HepG2 (cell line): ENCODE data around the gene INO80E. TPM values are rescaled to one million over a fixed set of nuclear protein-coding genes. Genes with fewer than 3 reads are reported as not detected.
A peak's percentile ranks its signal among the peaks of the same experiment; 100 is the strongest.

Experiments
- ARNTL ChIP-seq: sonication (generic); formaldehyde crosslinking; IDR thresholded peaks from 2 replicates; pipeline ENCODE4 v1.4.0; 2020; ENCODE audit warnings: mild to moderate bottlenecking, missing genetic modification reagents
- CHD2 ChIP-seq: IDR thresholded peaks from 2 replicates; pipeline ENCODE4 v1.6.1; 2011; ENCODE audit warnings: low read depth, low read length, improper control_type of control experiment
- FOSL1 ChIP-seq: sonication (generic); formaldehyde crosslinking; IDR thresholded peaks from 2 replicates; pipeline ENCODE4 v1.9.0; 2021; ENCODE audit warnings: missing genetic modification reagents, borderline replicate concordance
- KAT2B ChIP-seq: fragments of 150-350 bp; IDR thresholded peaks from 2 replicates; pipeline ENCODE4 v1.6.1; 2014; ENCODE audit warnings: low read depth, low read length, borderline replicate concordance
- ONECUT2 ChIP-seq: sonication (generic); formaldehyde crosslinking; IDR thresholded peaks from 2 replicates; pipeline ENCODE4 v1.4.0; 2020; ENCODE audit warnings: missing genetic modification reagents
- PITX1 ChIP-seq: sonication (generic); formaldehyde crosslinking; IDR thresholded peaks from 2 replicates; pipeline ENCODE4 v1.5.1; 2020; ENCODE audit warnings: mild to moderate bottlenecking, missing genetic modification reagents
- SATB2 ChIP-seq: sonication (generic); formaldehyde crosslinking; IDR thresholded peaks from 2 replicates; pipeline ENCODE4 v1.5.0; 2020; ENCODE audit warnings: missing genetic modification reagents
- ZFP41 ChIP-seq: sonication (generic); formaldehyde crosslinking; IDR thresholded peaks from 2 replicates; pipeline ENCODE4 v1.4.0; 2020; ENCODE audit warnings: mild to moderate bottlenecking, missing genetic modification reagents, borderline replicate concordance
- ZNF33A ChIP-seq: sonication (generic); formaldehyde crosslinking; IDR thresholded peaks from 2 replicates; pipeline ENCODE4 v1.5.1; 2020; ENCODE audit warnings: missing genetic modification reagents, mild to moderate bottlenecking, moderate library complexity, borderline replicate concordance
- ZNF446 ChIP-seq: sonication (generic); formaldehyde crosslinking; IDR thresholded peaks from 2 replicates; pipeline ENCODE4 v1.5.0; 2020; ENCODE audit warnings: mild to moderate bottlenecking, missing genetic modification reagents
- ZNF562 ChIP-seq: sonication (generic); formaldehyde crosslinking; IDR thresholded peaks from 2 replicates; pipeline ENCODE4 v1.8.0; 2022; ENCODE audit warnings: missing genetic modification reagents, borderline replicate concordance
- ZNF780A ChIP-seq: sonication (generic); formaldehyde crosslinking; IDR thresholded peaks from 2 replicates; pipeline ENCODE4 v1.8.0; 2022; ENCODE audit warnings: mild to moderate bottlenecking, missing genetic modification reagents, moderate library complexity
- ZSCAN12 ChIP-seq: sonication (generic); formaldehyde crosslinking; IDR thresholded peaks from 2 replicates; pipeline ENCODE4 v1.9.0; 2021; ENCODE audit warnings: mild to moderate bottlenecking, missing genetic modification reagents
- ZSCAN30 ChIP-seq: sonication (generic); formaldehyde crosslinking; IDR thresholded peaks from 2 replicates; pipeline ENCODE4 v1.5.0; 2020; ENCODE audit warnings: mild to moderate bottlenecking, missing genetic modification reagents
- polyA plus RNA-seq, 8 experiments: library from polyadenylated mRNA; depleted of rRNA in 3 of 8; stranded (reverse) in 7 of 8; unstranded in 1 of 8; fragments of >200 nt; fragmentation: Illumina TruSeq in 4 of 8; extraction: Trizol in 4 of 8; gene quantifications; 2 replicates each; pipeline versions ENCODE4 v1.2.1 to v1.2.3, GENCODE V29; 2011 to 2016; ENCODE audit warnings: low read depth in 4 of 8, missing spikeins in 1 of 8, mixed read lengths in 1 of 8; ENCODE audit not compliant: insufficient read depth in 1 of 8
- total RNA-seq, 5 experiments: library from RNA; depleted of rRNA; stranded (reverse); fragments of >200 nt; fragmentation: Illumina TruSeq; extraction: Trizol; gene quantifications; 2 replicates each; pipeline ENCODE4 v1.2.3, GENCODE V29; 2016; ENCODE audit warnings: low read depth in 1 of 5
- TF ChIP-seq, protein P1 (sequence below): fragments of 450-650 bp; IDR thresholded peaks from 2 replicates; pipeline ENCODE4 v1.6.1; 2017; ENCODE audit warnings: mild to moderate bottlenecking
- TF ChIP-seq, protein P2 (sequence below): sonication (generic); formaldehyde crosslinking; conservative IDR thresholded peaks from 2 replicates; pipeline ENCODE4 v1.4.0; 2020; ENCODE audit warnings: missing genetic modification reagents
- TF ChIP-seq, protein P3 (sequence below): IDR thresholded peaks from 2 replicates; pipeline ENCODE4 v1.6.1; 2016; ENCODE audit warnings: low read depth, missing genetic modification reagents, missing compliant biosample characterization
- TF ChIP-seq, protein P4 (sequence below): conservative IDR thresholded peaks from 2 replicates; pipeline ENCODE4 v1.6.1; 2018; ENCODE audit warnings: missing genetic modification reagents
- TF ChIP-seq, protein P5 (sequence below): IDR thresholded peaks from 2 replicates; pipeline ENCODE4 v1.6.1; 2016; ENCODE audit warnings: mild to moderate bottlenecking, missing biosample characterization, missing genetic modification reagents

Gene INO80E
- total and polyA plus RNA-seq, 2 of the 13 experiments (the other 11 are each of a cell fraction or from before 2014, with no cell fraction given), result 25.8 to 45.6 TPM

DNA sequence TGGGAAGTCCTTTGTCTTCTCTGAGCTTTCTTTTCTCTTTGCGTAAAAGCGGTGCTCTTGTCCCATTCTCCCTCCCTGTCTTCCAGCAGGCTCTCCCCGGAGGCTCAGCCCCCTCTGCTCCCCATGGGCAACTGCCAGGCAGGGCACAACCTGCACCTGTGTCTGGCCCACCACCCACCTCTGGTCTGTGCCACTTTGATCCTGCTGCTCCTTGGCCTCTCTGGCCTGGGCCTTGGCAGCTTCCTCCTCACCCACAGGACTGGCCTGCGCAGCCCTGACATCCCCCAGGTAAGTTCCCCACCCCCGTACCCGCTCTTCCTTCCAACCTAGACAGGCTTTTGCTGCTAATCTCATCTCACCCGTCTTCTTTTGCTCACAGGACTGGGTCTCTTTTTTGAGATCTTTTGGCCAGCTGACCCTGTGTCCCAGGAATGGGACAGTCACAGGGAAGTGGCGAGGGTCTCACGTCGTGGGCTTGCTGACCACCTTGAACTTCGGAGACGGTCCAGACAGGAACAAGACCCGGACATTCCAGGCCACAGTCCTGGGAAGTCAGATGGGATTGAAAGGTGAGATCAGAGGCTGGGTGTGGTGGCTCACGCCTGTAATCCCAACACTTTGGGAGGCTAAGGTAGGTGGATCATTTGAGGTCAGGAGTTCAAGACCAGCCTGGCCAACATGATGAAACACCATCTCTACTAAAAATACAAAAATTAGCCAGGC lies 32.9 kb upstream of the INO80E start (continued):
- TF ChIP-seq, protein P1, sequence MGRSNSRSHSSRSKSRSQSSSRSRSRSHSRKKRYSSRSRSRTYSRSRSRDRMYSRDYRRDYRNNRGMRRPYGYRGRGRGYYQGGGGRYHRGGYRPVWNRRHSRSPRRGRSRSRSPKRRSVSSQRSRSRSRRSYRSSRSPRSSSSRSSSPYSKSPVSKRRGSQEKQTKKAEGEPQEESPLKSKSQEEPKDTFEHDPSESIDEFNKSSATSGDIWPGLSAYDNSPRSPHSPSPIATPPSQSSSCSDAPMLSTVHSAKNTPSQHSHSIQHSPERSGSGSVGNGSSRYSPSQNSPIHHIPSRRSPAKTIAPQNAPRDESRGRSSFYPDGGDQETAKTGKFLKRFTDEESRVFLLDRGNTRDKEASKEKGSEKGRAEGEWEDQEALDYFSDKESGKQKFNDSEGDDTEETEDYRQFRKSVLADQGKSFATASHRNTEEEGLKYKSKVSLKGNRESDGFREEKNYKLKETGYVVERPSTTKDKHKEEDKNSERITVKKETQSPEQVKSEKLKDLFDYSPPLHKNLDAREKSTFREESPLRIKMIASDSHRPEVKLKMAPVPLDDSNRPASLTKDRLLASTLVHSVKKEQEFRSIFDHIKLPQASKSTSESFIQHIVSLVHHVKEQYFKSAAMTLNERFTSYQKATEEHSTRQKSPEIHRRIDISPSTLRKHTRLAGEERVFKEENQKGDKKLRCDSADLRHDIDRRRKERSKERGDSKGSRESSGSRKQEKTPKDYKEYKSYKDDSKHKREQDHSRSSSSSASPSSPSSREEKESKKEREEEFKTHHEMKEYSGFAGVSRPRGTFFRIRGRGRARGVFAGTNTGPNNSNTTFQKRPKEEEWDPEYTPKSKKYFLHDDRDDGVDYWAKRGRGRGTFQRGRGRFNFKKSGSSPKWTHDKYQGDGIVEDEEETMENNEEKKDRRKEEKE, result no peak
- TF ChIP-seq SATB2 (CRISPR knock-in tag), result no peak
- no peak for TF ChIP-seq ONECUT2
- TF ChIP-seq ZSCAN12 (CRISPR knock-in tag), result no peak
- no peak for TF ChIP-seq PITX1 (CRISPR knock-in tag)
- TF ChIP-seq, protein P2, sequence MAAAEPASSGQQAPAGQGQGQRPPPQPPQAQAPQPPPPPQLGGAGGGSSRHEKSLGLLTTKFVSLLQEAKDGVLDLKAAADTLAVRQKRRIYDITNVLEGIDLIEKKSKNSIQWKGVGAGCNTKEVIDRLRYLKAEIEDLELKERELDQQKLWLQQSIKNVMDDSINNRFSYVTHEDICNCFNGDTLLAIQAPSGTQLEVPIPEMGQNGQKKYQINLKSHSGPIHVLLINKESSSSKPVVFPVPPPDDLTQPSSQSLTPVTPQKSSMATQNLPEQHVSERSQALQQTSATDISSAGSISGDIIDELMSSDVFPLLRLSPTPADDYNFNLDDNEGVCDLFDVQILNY (CRISPR knock-in tag), result no peak
- TF ChIP-seq, protein P3, sequence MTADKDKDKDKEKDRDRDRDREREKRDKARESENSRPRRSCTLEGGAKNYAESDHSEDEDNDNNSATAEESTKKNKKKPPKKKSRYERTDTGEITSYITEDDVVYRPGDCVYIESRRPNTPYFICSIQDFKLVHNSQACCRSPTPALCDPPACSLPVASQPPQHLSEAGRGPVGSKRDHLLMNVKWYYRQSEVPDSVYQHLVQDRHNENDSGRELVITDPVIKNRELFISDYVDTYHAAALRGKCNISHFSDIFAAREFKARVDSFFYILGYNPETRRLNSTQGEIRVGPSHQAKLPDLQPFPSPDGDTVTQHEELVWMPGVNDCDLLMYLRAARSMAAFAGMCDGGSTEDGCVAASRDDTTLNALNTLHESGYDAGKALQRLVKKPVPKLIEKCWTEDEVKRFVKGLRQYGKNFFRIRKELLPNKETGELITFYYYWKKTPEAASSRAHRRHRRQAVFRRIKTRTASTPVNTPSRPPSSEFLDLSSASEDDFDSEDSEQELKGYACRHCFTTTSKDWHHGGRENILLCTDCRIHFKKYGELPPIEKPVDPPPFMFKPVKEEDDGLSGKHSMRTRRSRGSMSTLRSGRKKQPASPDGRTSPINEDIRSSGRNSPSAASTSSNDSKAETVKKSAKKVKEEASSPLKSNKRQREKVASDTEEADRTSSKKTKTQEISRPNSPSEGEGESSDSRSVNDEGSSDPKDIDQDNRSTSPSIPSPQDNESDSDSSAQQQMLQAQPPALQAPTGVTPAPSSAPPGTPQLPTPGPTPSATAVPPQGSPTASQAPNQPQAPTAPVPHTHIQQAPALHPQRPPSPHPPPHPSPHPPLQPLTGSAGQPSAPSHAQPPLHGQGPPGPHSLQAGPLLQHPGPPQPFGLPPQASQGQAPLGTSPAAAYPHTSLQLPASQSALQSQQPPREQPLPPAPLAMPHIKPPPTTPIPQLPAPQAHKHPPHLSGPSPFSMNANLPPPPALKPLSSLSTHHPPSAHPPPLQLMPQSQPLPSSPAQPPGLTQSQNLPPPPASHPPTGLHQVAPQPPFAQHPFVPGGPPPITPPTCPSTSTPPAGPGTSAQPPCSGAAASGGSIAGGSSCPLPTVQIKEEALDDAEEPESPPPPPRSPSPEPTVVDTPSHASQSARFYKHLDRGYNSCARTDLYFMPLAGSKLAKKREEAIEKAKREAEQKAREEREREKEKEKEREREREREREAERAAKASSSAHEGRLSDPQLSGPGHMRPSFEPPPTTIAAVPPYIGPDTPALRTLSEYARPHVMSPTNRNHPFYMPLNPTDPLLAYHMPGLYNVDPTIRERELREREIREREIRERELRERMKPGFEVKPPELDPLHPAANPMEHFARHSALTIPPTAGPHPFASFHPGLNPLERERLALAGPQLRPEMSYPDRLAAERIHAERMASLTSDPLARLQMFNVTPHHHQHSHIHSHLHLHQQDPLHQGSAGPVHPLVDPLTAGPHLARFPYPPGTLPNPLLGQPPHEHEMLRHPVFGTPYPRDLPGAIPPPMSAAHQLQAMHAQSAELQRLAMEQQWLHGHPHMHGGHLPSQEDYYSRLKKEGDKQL (CRISPR knock-in tag), result no peak
- no peak for TF ChIP-seq FOSL1 (CRISPR knock-in tag)
- no peak for TF ChIP-seq KAT2B
- TF ChIP-seq, protein P4, sequence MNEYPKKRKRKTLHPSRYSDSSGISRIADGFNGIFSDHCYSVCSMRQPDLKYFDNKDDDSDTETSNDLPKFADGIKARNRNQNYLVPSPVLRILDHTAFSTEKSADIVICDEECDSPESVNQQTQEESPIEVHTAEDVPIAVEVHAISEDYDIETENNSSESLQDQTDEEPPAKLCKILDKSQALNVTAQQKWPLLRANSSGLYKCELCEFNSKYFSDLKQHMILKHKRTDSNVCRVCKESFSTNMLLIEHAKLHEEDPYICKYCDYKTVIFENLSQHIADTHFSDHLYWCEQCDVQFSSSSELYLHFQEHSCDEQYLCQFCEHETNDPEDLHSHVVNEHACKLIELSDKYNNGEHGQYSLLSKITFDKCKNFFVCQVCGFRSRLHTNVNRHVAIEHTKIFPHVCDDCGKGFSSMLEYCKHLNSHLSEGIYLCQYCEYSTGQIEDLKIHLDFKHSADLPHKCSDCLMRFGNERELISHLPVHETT (CRISPR knock-in tag), result no peak
- TF ChIP-seq ZFP41 (CRISPR knock-in tag), result no peak
- TF ChIP-seq ZNF33A (CRISPR knock-in tag), result no peak
- TF ChIP-seq ARNTL, result 0 out of 2 replicates have a peak, but pooled peaks have one; percentile 31
- no peak for TF ChIP-seq ZNF562 (CRISPR knock-in tag)
- TF ChIP-seq, protein P5, sequence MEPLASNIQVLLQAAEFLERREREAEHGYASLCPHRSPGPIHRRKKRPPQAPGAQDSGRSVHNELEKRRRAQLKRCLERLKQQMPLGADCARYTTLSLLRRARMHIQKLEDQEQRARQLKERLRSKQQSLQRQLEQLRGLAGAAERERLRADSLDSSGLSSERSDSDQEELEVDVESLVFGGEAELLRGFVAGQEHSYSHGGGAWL (CRISPR knock-in tag), result no peak
- no peak for TF ChIP-seq ZSCAN30 (CRISPR knock-in tag)
- TF ChIP-seq ZNF780A (CRISPR knock-in tag), result no peak
- TF ChIP-seq CHD2, result no peak
- TF ChIP-seq ZNF446 (CRISPR knock-in tag), result no peak
